NCI-H128 (cell line): Measurements from ENCODE around the gene ARHGEF12.

Experiments used
- DNase-seq: peaks from one replicate; lab custom pipeline; 2025; ENCODE audit not compliant: unreplicated experiment; lab: John Stamatoyannopoulos, UW

ARHGEF12 gene

GRCh38 chr11:120514541-120515121 is 178.4 kb downstream of the ARHGEF12 start:
- no peak for DNase-seq

DNA sequence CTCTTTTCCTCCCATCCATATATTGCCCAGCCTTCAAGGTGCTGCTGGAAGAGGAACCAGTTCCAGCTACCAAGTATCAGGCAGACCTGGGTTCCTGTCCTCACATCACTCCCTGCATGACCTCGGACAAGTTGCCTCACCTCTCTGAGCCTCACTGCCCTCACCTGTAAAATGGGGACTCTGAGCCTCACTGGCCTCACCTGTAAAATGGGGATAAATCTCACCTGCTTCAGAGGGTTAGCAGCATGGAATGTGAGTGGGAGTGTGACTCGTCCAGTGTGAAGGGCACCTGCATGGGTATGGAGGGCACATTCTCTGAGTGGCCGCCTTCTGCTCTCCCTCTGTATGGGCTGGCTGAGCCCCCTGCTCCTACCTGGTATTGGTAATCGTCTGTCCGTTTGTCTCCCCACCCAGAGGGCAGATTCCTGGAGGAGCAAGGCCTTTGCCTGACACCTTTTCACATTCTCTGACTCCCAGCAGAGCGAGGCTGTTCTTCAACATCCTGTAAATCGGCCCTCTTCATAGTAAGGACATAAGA is 179.0 kb downstream of the ARHGEF12 start:
- DNase-seq = no peak

GRCh38 chr11:120516461-120517389 is 180.5 kb downstream of the ARHGEF12 start:
- DNase-seq = no peak

DNA sequence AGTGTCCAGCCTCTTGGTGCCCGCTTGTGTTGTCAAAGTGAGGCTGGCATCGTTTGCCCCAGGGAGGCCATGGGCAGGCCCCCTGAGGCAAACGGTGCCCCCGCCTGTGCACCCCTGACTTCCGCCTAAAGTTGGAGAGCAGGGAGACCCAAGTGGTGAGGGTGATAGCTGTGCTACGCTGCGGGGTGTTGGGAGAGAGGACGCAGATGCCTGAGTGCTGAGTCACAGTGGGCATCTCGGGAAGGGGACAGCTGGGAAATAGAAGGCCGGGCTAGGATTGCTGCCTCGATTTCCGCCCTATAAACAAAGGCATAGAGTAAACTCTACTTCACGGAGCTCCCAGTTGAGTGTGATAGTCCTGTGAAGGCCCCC is 181.2 kb downstream of the ARHGEF12 start:
- DNase-seq = no peak

GRCh38 chr11:120517801-120518291 is 181.6 kb downstream of the ARHGEF12 start:
- no peak for DNase-seq

- no peak for DNase-seq
These were observed 182.1 kb downstream of the ARHGEF12 start for GRCh38 chr11:120518356-120518755.

GRCh38 chr11:120519474-120519873 is 183.3 kb downstream of the ARHGEF12 start:
- DNase-seq = no peak

DNA sequence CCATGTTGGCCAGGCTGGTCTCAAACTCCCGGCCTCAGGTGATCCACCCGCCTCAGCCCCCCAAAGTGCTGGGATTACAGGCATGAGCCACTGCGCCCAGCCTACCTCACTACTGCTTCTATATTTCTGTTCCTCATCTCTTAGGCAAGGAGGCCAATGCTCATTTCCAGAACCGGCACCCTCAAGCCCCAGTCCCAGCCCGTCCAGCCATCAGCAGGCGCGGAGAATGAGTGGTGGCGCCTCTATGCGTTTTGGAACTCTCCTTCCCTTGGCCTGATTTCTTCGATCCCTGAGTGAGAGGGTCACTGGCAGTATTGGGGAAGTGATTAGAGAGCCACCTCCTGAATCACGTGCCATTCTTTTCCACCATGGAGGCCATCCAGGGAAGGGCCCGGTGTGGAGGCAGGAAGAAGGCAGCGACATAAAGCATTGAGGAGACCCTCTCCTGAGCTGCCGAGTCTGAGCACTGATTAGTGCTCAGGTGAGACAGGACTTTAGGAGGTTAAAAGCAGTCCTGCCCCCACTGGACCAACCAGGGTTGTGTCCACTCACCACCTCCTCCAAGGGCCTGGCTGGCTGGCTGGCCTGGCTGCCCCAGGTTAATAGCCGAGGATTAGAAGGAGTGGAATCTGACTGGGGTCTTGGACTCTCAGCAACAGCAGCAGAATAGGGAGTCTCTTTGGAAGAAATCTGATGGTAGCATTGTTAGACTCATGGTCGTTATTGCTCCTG is 184.0 kb downstream of the ARHGEF12 start:
- no peak for DNase-seq

- no peak for DNase-seq
These were observed 185.0 kb downstream of the ARHGEF12 start for GRCh38 chr11:120521176-120521575.

DNA sequence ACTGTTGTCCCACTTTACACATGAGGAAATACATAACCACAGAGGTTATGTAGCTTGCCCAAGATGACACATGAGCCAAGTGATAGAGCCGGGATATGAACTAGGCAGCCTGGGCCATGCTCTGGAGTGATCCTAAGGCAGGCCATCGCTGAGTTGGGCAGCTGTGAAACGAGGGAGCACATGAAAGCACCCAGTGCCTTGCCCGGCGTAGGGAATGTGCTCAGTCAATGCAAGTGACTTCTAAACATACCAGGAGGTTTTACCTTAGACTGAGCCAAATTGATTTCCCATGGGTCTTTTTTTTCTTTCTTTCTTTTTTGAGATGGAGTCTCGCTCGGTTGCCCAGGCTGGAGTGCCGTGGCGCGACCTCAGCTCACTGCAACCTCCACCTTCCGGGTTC is 185.8 kb downstream of the ARHGEF12 start:
- no peak for DNase-seq

DNA sequence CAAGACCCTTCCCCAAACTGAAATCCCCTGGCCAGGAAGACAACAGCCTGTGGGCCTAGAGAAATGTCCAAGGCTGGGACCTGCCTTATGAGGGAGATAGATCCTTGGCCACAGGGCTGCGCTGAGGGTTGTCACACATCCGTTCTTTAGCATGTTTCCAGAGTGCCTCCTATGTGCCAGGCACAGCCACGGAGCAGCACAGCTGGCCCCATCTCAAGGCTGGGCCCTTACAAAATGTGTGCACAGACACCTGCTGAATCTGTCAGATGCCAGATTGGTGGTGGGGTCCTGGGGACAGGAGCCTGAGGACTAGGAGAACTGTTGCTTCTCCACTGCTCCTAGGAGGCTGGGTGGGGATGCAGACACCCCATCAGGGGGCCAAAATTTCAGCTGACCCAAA is 186.5 kb downstream of the ARHGEF12 start:
- no peak for DNase-seq

DNA sequence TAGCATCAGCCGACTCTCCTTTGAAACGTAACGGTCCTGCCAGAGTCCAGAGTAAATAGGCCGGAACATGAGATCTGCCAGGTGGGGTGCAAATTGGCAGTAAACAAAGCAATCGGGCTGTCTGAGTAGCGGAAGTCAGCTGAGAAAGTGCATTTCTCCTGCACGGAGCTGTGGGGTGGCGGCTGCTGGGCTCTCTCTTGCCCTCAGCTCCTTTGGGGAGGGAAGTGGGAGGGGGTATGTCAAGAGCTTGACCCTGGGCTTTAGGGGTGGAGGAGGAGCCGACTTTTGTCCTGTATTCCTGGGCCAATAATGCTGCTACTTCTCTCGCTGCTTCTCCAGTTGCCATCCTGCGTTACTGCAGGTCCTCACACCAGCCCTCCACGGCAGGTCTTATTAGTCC is 187.0 kb downstream of the ARHGEF12 start:
- DNase-seq = no peak

DNA sequence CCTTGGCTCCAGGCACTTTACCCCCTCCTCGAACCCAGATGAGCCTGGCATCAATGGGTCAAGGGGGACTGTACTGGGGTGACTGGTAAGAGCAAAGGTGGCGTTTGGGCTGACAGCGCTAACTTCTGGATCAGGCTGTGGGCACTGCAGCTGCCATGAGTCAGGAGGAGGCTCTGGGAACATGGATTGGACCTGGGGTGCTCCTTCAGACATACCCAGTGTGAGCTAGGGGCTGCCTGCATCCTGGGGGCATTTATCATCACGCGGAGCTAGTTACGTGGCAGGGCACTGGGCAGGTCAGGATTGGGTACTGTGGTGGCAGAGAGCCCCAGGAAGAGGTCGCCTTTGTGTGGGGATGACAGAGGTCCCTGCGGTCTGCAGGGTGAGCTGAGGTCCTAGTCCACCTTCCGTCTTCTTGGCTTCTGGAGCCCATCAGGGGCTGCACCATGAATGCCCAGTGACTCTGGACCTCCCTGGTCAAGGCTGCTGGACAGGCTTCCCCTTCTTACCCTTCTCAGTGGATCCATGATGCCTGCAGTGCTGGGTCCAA is 188.4 kb downstream of the ARHGEF12 start:
- DNase-seq = no peak

- no peak for DNase-seq
These were observed 189.3 kb downstream of the ARHGEF12 start for GRCh38 chr11:120525261-120526171.

- DNase-seq = no peak
These were observed 190.0 kb downstream of the ARHGEF12 start for GRCh38 chr11:120526241-120526640.

DNA sequence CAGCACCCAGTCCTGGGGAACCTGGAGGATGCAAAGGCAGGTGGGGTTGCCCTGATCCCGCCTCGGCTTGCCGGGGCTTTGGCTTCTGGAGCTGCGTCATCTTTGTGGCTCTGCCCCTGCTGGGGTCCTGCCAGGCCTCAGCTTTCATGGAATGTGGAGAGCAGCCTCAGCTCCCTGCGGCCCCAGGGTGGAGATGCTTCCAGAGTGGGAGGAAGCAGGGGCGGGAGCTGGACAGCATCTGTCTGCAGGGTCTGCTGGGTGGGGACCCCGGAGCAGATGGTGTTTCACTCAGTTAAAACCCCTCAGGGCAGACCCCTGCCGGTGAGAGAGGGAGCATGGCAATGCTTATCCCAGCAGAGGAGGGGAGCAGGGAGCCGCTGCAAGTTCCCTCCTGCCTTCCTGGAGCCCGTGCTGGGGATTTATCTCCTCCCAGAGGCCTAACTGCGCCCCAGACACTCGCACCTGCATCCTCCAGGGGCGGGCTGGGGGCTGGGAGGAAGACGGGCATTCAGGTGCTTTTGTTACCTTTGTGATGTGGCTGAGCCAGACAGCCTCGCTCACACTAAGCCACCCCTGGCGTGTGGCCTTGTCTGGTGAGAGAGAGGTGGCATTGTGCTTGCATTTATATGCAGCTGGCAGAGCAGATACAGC is 191.0 kb downstream of the ARHGEF12 start:
- DNase-seq = no peak

DNA sequence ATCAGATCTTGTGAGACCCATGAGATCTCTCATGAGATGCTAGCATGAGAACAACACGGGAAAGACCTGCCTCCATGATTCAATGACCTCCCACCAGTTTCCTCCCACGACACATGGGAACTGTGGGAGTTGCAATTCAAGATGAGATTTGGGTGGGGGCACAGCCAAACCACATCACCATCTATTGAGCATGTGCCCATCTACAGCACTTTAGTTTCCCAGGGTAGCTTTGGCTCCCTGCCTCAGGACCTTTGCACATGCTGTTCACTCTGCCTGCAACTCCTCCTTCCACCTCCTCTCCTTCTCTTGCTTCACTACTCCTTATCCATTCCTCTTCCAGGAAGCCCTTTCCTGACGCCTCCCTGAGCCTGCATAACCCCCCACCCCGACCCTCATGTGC is 192.5 kb downstream of the ARHGEF12 start:
- no peak for DNase-seq

GRCh38 chr11:120529214-120529613 is 193.0 kb downstream of the ARHGEF12 start:
- DNase-seq = no peak

- no peak for DNase-seq
These were observed 193.7 kb downstream of the ARHGEF12 start for GRCh38 chr11:120529911-120530310.
